Effector memory CD8-positive, alpha-beta T cell (primary cell): ENCODE measurements around the gene CISD1.

Experiments
- ATAC-seq: fragments of 150-1000 bp; cut with Tn5 transposase; replicated peaks from 2 replicates; pipeline ENCODE4 v1.10.0; 2021; ENCODE audit warnings: mild to moderate bottlenecking, moderate library complexity
- DNase-seq, 3 experiments: peaks; one replicate each; pipeline ENCODE4 v3.0.0; 2021
- H3K27ac Mint-ChIP-seq, 2 donors: one replicate each; pipeline ENCODE4 v1.8.0; 2022; ENCODE audit warnings: mild to moderate bottlenecking in 2 of 2, mixed read lengths in 2 of 2, moderate library complexity in 2 of 2
- H3K27me3 Mint-ChIP-seq, 2 donors: one replicate each; pipeline ENCODE4 v1.8.0; 2022; ENCODE audit warnings: mixed read lengths in 2 of 2
- H3K36me3 Mint-ChIP-seq: one replicate; pipeline ENCODE4 v1.8.0; 2022; ENCODE audit warnings: mild to moderate bottlenecking, moderate library complexity, mixed read lengths; ENCODE audit not compliant: insufficient read depth
- H3K4me1 Mint-ChIP-seq, 2 donors: one replicate each; pipeline ENCODE4 v1.8.0; 2022; ENCODE audit warnings: low read depth in 2 of 2, mixed read lengths in 2 of 2
- H3K4me3 Mint-ChIP-seq, 2 donors: one replicate each; pipeline ENCODE4 v1.8.0; 2022; ENCODE audit warnings: mild to moderate bottlenecking in 2 of 2, mixed read lengths in 2 of 2, moderate library complexity in 2 of 2
- H3K9me3 Mint-ChIP-seq, 2 donors: one replicate each; pipeline ENCODE4 v1.8.0; 2022; ENCODE audit warnings: mixed read lengths in 2 of 2

CISD1 gene

GRCh38 chr10:58304099-58304633 is 35.2 kb downstream of the CISD1 start:
- peaks cover 16 to 56% of the 10 kb centered on the region in 2 donors for H3K27me3 Mint-ChIP-seq
- no peaks in the 10 kb centered on the region for H3K9me3 Mint-ChIP-seq
- DNase-seq, result no peak
- no peak for ATAC-seq
- H3K4me1 Mint-ChIP-seq, result no peaks in the 10 kb centered on the region
- no peaks in the 10 kb centered on the region for H3K36me3 Mint-ChIP-seq
- no peak overlapping the region for H3K27ac Mint-ChIP-seq
- H3K4me3 Mint-ChIP-seq, result no peak overlapping the region

DNA sequence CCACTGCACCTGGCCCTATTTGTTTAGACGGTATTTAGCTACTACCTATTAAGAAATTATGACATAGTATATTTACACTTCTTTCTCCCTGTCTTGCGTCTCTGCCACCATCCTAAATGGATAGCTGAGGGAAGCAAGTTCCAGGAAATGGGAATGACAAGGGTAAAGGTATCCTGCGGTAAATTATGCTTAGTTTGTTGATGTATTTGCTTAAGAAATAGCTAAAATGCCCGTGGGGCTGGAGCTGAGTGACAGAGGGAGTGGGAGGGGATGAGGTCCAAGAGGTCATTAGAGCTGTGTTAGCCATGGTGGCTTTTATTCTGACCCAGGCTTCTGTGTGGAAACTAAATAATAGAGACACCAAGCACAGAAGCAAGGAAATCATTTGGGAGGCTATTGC is 36.9 kb downstream of the CISD1 start:
- Mint-ChIP-seq H3K27me3 (peaks cover 26 to 60% of the 10 kb centered on the region in 2 donors), H3K4me3 (no peak overlapping the region), H3K36me3 (no peaks in the 10 kb centered on the region), H3K4me1 (no peaks in the 10 kb centered on the region), H3K9me3 (no peaks in the 10 kb centered on the region), H3K27ac (no peak overlapping the region)
- DNase-seq (no peak), ATAC-seq (no peak)

- no peaks in the 10 kb centered on the region for H3K4me1 Mint-ChIP-seq
- ATAC-seq (no peak), DNase-seq (no peak)
- peaks cover 26 to 52% of the 10 kb centered on the region in 2 donors for H3K27me3 Mint-ChIP-seq
- no peaks in the 10 kb centered on the region for H3K36me3 Mint-ChIP-seq
- H3K9me3 Mint-ChIP-seq, result no peaks in the 10 kb centered on the region
- H3K4me3 Mint-ChIP-seq, result no peak overlapping the region
- H3K27ac Mint-ChIP-seq, result no peak overlapping the region
Observed at GRCh38 chr10:58307676-58308075, 38.7 kb downstream of the CISD1 start.

DNA sequence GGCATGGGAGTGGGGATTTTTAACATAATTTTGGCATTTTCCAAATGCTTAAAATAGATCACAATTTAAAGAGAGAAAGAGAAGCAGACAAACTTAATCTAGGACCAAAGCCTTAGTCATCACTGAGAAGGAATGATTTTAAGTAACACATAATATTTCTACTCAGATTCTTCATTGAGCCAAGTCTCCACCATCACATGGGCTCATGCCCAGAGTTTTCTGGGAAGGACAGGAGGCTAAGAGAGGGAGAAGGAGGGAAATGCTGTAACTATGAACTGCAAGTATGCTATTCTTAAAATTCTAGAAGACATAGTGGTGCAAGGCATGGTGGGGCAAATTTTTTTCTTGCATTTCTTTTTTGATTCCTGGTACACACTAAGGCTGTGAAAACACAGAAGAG is 42.1 kb downstream of the CISD1 start:
- Mint-ChIP-seq H3K36me3 (no peaks in the 10 kb centered on the region), H3K4me3 (no peak overlapping the region), H3K27me3 (peaks cover 21 to 31% of the 10 kb centered on the region in 2 donors), H3K4me1 (no peaks in the 10 kb centered on the region), H3K9me3 (no peaks in the 10 kb centered on the region), H3K27ac (no peak overlapping the region)
- DNase-seq (no peak), ATAC-seq (no peak)

DNA sequence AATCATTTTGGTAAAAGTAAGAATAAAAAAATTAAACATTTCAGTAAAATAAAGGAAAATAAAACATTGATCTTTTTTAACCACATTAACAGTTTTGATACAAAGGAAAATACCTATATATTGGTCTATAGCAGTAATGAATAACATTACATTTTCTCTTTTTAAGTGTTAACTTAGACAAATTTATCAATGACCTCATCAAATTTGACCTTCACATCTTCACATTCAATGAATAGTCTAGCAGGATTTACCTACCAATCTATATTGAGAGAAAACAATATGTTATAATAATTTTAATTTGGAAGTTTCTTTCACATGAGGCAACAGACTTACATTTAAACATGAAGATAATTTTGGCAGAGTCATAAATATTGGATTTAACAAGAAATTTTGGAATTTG is 47.9 kb downstream of the CISD1 start:
- no peak overlapping the region for H3K4me3 Mint-ChIP-seq
- no peak for ATAC-seq
- H3K9me3 Mint-ChIP-seq, result no peaks in the 10 kb centered on the region

GRCh38 chr10:58318346-58318745 is 49.4 kb downstream of the CISD1 start:
- Mint-ChIP-seq H3K27ac (no peak overlapping the region), H3K36me3 (no peaks in the 10 kb centered on the region), H3K27me3 (no peaks in the 10 kb centered on the region), H3K4me3 (no peak overlapping the region), H3K4me1 (peaks cover 6 to 11% of the 10 kb centered on the region in 2 donors), H3K9me3 (no peaks in the 10 kb centered on the region)
- ATAC-seq (no peak), DNase-seq (no peak)

More for the DNA sequence above, 47.9 kb downstream of the CISD1 start:
- no peak overlapping the region for H3K27ac Mint-ChIP-seq
- no peaks in the 10 kb centered on the region for H3K36me3 Mint-ChIP-seq
- no peaks in the 10 kb centered on the region for H3K27me3 Mint-ChIP-seq
- no peak for DNase-seq
- H3K4me1 Mint-ChIP-seq, result no peaks in the 10 kb centered on the region

DNA sequence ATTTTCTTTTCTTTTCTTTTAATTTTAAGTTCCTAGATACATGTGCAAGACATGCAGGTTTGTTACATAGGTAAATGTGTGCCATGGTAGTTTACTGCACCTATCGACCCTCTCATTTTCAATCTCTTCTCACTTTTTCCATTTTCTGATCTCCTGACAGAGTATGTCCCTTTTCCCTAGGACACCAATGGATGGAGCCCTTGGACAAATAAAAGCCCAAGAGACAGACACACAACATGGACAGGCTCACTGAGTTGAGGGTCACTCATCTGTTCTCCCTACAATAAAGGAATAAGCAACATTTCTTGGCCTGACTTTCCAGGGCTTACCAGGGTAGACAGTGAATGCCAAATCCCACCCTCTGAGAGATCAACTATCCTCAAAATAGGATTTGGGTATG is 50.6 kb downstream of the CISD1 start:
- Mint-ChIP-seq H3K27me3 (no peaks in the 10 kb centered on the region), H3K4me3 (no peak overlapping the region), H3K36me3 (no peaks in the 10 kb centered on the region), H3K4me1 (peaks cover 6 to 11% of the 10 kb centered on the region in 2 donors), H3K27ac (peak overlapping the region in 1 of 2 donors; percentile 9), H3K9me3 (no peaks in the 10 kb centered on the region)
- DNase-seq, result no peak
- ATAC-seq, result no peak

DNA sequence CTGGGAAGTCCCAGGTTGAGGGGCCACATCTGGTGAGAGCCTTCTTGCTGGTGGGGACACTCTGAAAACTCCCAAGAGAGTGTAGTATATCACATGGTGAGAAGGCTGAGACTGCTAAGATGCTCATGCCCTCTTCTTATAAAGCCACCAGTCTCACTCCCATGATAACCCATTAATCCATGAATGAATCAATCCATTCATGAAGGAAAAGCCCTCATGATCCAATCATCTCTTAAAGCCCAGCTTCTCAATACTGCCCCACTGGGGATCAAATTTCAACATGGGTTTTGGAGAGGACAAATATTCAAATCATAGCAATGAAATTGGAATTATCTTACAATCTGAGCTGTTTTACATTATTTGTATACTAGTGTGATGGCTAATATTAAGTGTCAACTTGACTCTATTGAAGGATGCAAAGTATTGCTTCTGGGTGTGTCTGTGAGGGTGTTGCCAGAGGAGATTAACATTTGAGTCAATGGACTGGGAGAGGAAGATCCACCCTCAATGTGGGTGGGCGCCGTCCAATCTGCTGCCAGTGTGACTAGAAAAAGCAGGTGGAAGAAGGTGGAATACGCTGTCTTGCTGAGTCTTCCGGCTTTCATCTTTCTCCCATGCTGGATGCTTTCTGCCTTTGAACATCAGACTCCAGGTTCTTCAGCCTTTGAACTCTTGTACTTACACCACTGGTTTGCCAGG is 51.5 kb downstream of the CISD1 start:
- no peaks in the 10 kb centered on the region for H3K27me3 Mint-ChIP-seq
- no peaks in the 10 kb centered on the region for H3K36me3 Mint-ChIP-seq
- no peaks in the 10 kb centered on the region for H3K9me3 Mint-ChIP-seq
- no peak overlapping the region for H3K27ac Mint-ChIP-seq
- H3K4me3 Mint-ChIP-seq, result no peak overlapping the region
- no peak for DNase-seq
- no peak for ATAC-seq
- H3K4me1 Mint-ChIP-seq, result peaks cover 6 to 11% of the 10 kb centered on the region in 2 donors

GRCh38 chr10:58322072-58322834 is 53.3 kb downstream of the CISD1 start:
- Mint-ChIP-seq H3K27ac (peak overlapping the region in 1 of 2 donors; percentile 45), H3K9me3 (no peaks in the 10 kb centered on the region), H3K36me3 (no peaks in the 10 kb centered on the region), H3K4me3 (no peak overlapping the region), H3K4me1 (peaks cover 6 to 11% of the 10 kb centered on the region in 2 donors), H3K27me3 (peaks cover 0 to 13% of the 10 kb centered on the region in 2 donors)
- ATAC-seq, result peak; percentile 50
- DNase-seq, result no peak

DNA sequence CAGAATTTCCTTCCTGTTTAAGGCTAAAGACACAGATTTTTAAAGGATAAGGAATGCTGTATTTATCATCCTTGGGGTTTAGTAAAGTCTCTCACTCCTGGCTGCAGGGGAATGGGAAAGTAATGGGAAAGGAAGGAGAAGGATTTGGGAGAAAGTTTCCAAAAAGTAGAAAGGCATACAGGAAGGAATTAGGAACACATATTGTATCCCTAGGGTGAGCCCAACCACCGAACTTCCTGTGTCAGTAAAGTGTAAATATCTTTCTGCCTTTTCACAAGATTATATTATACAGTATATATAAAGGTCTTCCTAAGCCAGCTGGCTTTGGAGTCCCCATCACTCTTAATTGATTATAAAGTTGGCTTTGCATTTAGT is 53.9 kb downstream of the CISD1 start:
- Mint-ChIP-seq H3K27me3 (peaks cover 0 to 13% of the 10 kb centered on the region in 2 donors), H3K4me1 (peaks cover 6 to 11% of the 10 kb centered on the region in 2 donors), H3K4me3 (no peak overlapping the region), H3K27ac (peak overlapping the region in 1 of 2 donors; percentile 45), H3K9me3 (no peaks in the 10 kb centered on the region), H3K36me3 (no peaks in the 10 kb centered on the region)
- no peak for ATAC-seq
- DNase-seq, result no peak

- Mint-ChIP-seq H3K27me3 (peaks cover 6 to 13% of the 10 kb centered on the region in 2 donors), H3K27ac (no peak overlapping the region), H3K4me3 (no peak overlapping the region), H3K36me3 (no peaks in the 10 kb centered on the region), H3K9me3 (no peaks in the 10 kb centered on the region), H3K4me1 (peaks cover 6 to 11% of the 10 kb centered on the region in 2 donors)
- DNase-seq (no peak), ATAC-seq (no peak)
Observed at GRCh38 chr10:58326967-58327381, 58.0 kb downstream of the CISD1 start.

DNA sequence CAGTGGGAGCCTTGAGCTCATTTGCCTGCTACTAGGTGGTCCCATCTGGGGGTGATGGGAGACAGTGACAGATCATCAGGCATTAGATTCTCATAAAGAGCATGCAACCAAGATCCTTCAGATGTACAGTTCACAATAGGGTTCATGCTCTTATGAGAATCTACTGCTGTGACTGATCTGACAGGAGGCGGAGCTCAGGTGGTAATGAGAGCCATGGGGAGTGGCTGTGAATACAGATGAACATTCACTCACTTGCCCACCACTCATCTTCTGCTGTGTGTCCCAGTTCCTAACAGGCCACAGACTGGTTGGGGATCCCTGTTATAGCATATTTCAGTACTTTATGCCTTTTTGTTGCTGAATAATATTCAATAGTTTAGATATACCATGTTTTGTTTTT is 59.3 kb downstream of the CISD1 start:
- no peak for DNase-seq
- Mint-ChIP-seq H3K4me1 (no peaks in the 10 kb centered on the region), H3K27ac (no peak overlapping the region), H3K27me3 (peaks cover 6 to 13% of the 10 kb centered on the region in 2 donors), H3K4me3 (no peak overlapping the region), H3K36me3 (no peaks in the 10 kb centered on the region), H3K9me3 (no peaks in the 10 kb centered on the region)
- no peak for ATAC-seq

GRCh38 chr10:58330431-58330830 is 61.5 kb downstream of the CISD1 start:
- Mint-ChIP-seq H3K4me1 (peaks cover 0 to 7% of the 10 kb centered on the region in 2 donors), H3K9me3 (no peaks in the 10 kb centered on the region), H3K27ac (no peak overlapping the region), H3K36me3 (no peaks in the 10 kb centered on the region), H3K4me3 (no peak overlapping the region), H3K27me3 (peaks cover 6 to 13% of the 10 kb centered on the region in 2 donors)
- DNase-seq (no peak), ATAC-seq (no peak)

DNA sequence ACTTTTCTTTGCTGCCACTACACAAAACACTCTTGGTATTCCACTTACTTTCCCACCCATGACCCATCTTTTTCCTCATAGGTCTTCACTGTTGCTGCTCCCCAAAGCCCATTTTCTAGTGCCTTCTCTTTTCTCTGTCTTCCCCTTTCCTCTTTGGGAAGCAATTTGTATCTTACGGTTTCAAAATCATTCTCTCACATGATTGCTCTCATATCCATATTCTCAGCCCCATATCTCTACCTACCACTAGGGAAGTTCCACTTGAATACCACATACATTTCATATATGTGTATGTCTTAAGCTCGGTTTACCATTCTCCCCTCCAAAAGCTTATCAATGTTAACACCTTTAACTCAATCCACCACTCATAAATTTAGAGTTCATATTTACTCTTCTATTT is 62.7 kb downstream of the CISD1 start:
- no peaks in the 10 kb centered on the region for H3K36me3 Mint-ChIP-seq
- ATAC-seq (no peak), DNase-seq (no peak)
- H3K9me3 Mint-ChIP-seq, result no peaks in the 10 kb centered on the region
- peaks cover 10 to 18% of the 10 kb centered on the region in 2 donors for H3K4me1 Mint-ChIP-seq
- H3K4me3 Mint-ChIP-seq, result no peak overlapping the region
- peaks cover 3 to 6% of the 10 kb centered on the region in 2 donors for H3K27me3 Mint-ChIP-seq
- no peak overlapping the region for H3K27ac Mint-ChIP-seq
